ENCODE results near the gene TXNRD1. TPM values are rescaled to one million over a fixed set of nuclear protein-coding genes. Genes with fewer than 3 reads are reported as not detected.

Gene TXNRD1
- total and polyA plus RNA-seq, 9 donors, result 45.0 to 157 (median 77.4) TPM

DNA sequence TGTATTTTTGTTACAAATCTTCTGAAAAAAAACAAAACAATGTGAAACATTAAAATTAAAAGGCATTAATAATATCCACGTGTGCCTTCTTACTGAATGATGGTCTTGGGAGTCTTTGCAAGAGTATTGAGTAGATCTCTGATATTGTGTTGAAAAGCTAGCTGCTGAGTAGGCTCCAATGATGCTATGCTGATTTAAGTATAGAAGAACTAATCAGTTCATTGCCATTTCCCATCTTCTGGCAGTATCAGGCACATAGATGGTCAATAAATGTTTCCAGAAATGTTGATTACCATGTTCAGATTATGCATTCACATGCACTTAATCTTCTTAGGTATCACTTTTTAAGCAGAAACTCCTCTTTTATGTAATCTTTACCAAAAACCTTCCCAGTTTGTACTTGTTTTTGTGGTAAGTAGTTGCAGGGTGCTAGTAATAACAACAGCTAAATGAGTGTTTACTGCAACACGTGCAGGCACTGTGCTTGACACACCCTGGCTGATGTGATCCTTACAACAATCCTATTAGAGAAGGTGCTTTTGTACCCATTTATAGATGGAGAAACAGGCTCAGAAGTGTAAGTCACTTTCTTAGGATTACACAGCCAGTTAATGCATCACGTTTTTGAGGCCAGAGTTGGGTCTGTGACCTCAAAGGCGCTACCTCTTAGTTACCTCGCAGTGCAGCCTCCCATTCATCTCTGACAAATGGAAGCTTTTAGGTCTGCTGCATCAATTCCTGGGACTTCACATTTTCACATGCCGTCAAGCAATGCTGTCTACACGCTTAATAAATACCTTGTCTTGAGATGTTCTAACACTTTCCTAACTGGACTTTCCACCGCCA is 134.9 kb downstream of the TXNRD1 start:
- peaks cover 6% of the 10 kb centered on the region for H3K4me1 ChIP-seq (ENCODE audit: insufficient read depth)
- H3K4me3 ChIP-seq, result no peak overlapping the region
- H3K36me3 ChIP-seq, result no peaks in the 10 kb centered on the region
- intact Hi-C loops (cut with DNase I), result loop anchor here in 1 of 4 donors (10.0 kb wide), 1 partner anchor 146 kb away; no protein-coding TSS in a partner anchor
- H3K27me3 ChIP-seq, result no peaks in the 10 kb centered on the region
- no peak for TF ChIP-seq EP300 (IDR thresholded peaks at IDR 0.05)
- no peak for TF ChIP-seq POLR2A (IDR thresholded peaks at IDR 0.05)
- TF ChIP-seq, protein P1, sequence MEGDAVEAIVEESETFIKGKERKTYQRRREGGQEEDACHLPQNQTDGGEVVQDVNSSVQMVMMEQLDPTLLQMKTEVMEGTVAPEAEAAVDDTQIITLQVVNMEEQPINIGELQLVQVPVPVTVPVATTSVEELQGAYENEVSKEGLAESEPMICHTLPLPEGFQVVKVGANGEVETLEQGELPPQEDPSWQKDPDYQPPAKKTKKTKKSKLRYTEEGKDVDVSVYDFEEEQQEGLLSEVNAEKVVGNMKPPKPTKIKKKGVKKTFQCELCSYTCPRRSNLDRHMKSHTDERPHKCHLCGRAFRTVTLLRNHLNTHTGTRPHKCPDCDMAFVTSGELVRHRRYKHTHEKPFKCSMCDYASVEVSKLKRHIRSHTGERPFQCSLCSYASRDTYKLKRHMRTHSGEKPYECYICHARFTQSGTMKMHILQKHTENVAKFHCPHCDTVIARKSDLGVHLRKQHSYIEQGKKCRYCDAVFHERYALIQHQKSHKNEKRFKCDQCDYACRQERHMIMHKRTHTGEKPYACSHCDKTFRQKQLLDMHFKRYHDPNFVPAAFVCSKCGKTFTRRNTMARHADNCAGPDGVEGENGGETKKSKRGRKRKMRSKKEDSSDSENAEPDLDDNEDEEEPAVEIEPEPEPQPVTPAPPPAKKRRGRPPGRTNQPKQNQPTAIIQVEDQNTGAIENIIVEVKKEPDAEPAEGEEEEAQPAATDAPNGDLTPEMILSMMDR (IDR thresholded peaks at IDR 0.05), result no peak
- no peak overlapping the region for H3K27ac ChIP-seq
- no peak for DNase-seq
- 86 to 91% (median 87%) methylated on average over 8 of the region's 8 CpGs for WGBS, 3 donors
- no peaks in the 10 kb centered on the region for H3K9me3 ChIP-seq

DNA sequence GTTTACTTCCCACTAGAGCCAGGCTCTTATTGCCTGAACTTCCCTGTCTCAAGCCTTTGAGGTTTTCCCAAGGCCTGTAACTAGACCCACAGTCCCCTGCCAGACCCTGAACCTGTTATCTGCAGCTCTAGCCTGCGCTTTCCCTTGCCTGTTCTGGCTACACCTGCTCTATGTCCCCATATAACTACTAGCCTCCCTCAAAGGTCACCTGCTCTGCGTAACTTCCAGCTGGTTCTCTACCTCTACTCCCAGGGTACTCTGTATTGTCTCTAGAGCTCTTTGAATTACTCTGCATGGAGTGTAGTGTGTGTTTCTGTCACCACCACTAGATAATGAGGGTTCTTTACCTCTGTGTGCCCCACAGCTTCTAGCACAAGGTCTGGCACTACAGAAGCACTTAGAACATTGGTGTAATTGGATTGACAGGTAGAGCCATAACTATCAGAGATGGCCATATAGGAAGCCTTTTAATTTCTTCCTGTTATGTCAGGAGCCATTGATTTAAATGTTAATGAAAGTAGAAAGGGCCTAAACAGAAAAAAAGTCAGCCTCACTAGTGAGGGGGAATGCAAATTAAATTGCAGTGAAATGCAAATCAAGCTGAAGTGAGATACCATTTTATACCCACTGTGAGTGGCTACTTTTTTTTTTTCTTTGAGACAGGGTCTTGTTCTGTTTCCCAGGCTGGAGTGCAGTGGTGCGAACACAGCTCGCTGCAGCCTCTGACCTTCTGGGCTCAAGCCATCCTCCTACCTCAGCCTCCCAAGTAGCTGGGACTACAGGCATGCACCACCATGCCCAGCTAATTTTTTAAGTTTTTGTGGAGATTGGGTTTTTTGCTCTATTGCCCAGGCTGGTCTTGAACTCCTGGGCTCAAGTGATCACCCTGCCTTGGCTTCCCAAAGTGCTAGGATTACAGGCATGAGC is 135.7 kb downstream of the TXNRD1 start:
- TF ChIP-seq EP300 (IDR thresholded peaks at IDR 0.05), result no peak
- Histone ChIP-seq H3K27ac (no peak overlapping the region), H3K36me3 (no peaks in the 10 kb centered on the region), H3K4me3 (no peak overlapping the region), H3K27me3 (no peaks in the 10 kb centered on the region), H3K4me1 (ENCODE audit: insufficient read depth) (peaks cover 4% of the 10 kb centered on the region), H3K9me3 (no peaks in the 10 kb centered on the region)
- DNase-seq, result no peak
- intact Hi-C loops (cut with DNase I), result loop anchor here in 1 of 4 donors (10.0 kb wide), 1 partner anchor 147 kb away; no protein-coding TSS in a partner anchor
- WGBS, 3 donors, result 98 to 100% (median 98%) methylated on average over 4 of the region's 4 CpGs

DNA sequence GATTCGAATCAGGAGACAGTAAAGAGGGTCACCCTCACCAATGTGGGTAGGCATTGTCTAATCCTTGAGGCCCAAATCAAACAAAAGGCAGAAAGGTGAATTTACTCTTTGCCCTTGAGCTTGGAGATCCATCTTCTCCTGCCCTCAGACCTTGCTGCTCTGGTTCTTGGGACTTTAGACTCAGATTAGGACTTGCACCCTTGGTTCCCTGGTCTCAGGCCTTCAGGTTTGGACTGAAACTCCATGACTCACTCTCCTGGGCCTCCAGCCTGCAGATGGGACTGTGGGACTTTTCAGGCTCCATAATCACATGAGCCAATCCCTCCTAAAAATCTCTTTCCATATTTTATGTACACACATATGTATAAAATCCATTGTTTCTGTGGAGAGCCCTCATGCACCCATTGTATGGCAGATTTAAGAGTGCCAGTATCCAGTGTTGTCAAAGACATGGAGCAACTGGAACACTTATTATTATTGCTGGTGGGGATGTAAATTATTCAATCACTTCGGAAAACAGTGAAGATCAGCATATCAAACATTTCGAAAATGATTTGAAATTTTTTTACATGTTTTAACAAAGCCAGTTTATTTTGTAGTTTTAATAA is 136.6 kb downstream of the TXNRD1 start:
- 94 to 95% (median 95%) methylated on average over 3 of the region's 3 CpGs for WGBS, 3 donors
- Histone ChIP-seq H3K4me3 (no peak overlapping the region), H3K36me3 (no peaks in the 10 kb centered on the region), H3K27me3 (no peaks in the 10 kb centered on the region), H3K27ac (no peak overlapping the region), H3K9me3 (no peaks in the 10 kb centered on the region), H3K4me1 (ENCODE audit: insufficient read depth) (peaks cover 2% of the 10 kb centered on the region)
- intact Hi-C loops (cut with DNase I), result loop anchor here in 1 of 4 donors (10.0 kb wide), 1 partner anchor 147 kb away; no protein-coding TSS in a partner anchor
- DNase-seq, result no peak
- no peak for TF ChIP-seq EP300 (IDR thresholded peaks at IDR 0.05)
- TF ChIP-seq POLR2A (IDR thresholded peaks at IDR 0.05), result no peak
- TF ChIP-seq, protein P1 (IDR thresholded peaks at IDR 0.05), result no peak

DNA sequence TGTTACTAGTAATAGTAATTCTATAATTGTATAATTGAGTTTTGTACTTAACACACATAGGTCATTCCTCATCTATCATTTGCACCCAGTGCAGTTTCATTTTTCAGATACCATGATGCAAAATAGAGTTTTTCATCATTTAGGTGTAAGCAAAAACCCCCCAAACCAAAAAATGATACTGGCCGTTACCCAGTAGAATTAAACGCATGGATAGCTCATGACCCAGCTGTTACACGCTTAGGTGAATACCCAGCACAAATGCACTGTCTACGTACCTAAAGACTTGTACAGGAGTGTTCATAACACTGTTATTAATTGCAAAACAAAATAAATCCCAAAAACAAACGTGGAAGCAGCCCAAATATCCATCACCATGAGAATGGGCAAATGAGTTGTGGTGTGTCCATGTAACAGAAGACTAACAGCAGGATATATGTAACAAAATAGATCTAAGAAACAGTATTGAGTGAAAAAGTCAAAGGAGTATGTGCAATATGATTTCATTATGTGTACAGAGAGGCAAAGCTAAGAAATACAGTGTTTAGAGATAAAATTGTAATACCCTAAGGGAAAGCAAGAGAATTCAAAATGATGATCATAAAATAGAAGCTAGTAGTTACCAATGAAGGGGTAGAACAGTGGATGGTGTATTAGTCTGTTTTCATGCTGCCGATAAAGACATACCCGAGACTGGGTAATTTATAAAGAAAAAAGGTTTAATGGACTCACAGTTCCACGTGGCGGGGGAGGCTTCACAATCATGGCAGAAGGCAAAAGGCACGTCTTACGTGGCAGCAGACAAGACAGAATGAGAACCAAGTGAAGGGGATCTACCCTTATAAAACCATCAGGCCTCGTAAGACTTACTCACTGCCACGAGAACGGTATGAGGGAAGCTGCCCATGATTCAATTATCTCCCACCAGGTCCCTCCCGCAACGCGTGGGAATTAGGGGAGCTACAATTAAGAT is 137.7 kb downstream of the TXNRD1 start:
- H3K4me1 ChIP-seq (ENCODE audit: insufficient read depth), result peaks cover 2% of the 10 kb centered on the region
- no peaks in the 10 kb centered on the region for H3K9me3 ChIP-seq
- intact Hi-C loops (cut with DNase I), result loop anchor here in 1 of 4 donors (10.0 kb wide), 1 partner anchor 148 kb away; no protein-coding TSS in a partner anchor
- no peak overlapping the region for H3K27ac ChIP-seq
- H3K4me3 ChIP-seq, result no peak overlapping the region
- no peaks in the 10 kb centered on the region for H3K27me3 ChIP-seq
- H3K36me3 ChIP-seq, result no peaks in the 10 kb centered on the region
- WGBS, 3 donors, result 90 to 93% (median 92%) methylated on average over 17 of the region's 17 CpGs
- no peak for DNase-seq
- TF ChIP-seq POLR2A (IDR thresholded peaks at IDR 0.05) (no peak), EP300 (IDR thresholded peaks at IDR 0.05) (no peak)
- TF ChIP-seq, protein P1 (IDR thresholded peaks at IDR 0.05), result no peak

Measured in ovary (tissue), 9 donors.